ENCODE results near the gene MYT1. TPM values are rescaled to one million over a fixed set of nuclear protein-coding genes. Genes with fewer than 3 reads are reported as not detected.
A peak's percentile ranks its signal among the peaks of the same experiment; 100 is the strongest.

MYT1 gene
- total RNA-seq, 4 donors from 2014 or later: not detected

DNA sequence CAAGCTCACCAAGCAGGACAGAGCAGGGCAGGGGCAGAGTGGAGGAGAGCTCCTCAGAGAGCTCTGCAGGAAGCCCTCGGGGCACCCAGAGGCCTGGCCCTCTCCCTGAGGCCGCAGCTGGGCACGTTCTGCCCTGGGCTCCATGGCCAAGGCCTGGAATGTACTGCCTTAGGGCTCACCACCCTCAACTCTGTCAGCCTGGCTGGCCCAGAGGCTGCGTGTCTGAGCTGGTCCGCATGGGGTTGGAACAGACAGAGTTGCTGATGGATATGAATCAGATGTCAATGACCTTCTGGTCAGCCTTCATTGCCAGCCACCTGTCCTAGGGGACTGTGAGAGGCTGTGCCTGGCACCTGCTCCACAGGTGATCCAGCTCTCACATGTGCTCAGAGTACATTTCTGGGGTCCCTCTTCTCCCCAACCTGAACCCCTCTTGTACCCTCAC, 58.1 kb downstream of the MYT1 start:
- no peak overlapping the region for H3K27ac ChIP-seq
- H3K9me3 ChIP-seq: no peaks in the 10 kb centered on the region
- 60 to 70% methylated on average over 2 to 5 of the region's 5 CpGs for WGBS, 2 donors
- H3K4me1 ChIP-seq: peaks cover 0 to 31% (median 11%) of the 10 kb centered on the region in 4 donors
- peaks cover 0 to 12% of the 10 kb centered on the region in 2 donors for H3K27me3 ChIP-seq
- no peak for DNase-seq (ENCODE audit: low spot score in 2 of 2)
- H3K4me3 ChIP-seq: no peak overlapping the region
- H3K36me3 ChIP-seq: no peaks in the 10 kb centered on the region
- TF ChIP-seq EP300 (IDR thresholded peaks at IDR 0.05) (no peak), POLR2A (IDR thresholded peaks at IDR 0.05) (no peak)
- TF ChIP-seq, protein P1, sequence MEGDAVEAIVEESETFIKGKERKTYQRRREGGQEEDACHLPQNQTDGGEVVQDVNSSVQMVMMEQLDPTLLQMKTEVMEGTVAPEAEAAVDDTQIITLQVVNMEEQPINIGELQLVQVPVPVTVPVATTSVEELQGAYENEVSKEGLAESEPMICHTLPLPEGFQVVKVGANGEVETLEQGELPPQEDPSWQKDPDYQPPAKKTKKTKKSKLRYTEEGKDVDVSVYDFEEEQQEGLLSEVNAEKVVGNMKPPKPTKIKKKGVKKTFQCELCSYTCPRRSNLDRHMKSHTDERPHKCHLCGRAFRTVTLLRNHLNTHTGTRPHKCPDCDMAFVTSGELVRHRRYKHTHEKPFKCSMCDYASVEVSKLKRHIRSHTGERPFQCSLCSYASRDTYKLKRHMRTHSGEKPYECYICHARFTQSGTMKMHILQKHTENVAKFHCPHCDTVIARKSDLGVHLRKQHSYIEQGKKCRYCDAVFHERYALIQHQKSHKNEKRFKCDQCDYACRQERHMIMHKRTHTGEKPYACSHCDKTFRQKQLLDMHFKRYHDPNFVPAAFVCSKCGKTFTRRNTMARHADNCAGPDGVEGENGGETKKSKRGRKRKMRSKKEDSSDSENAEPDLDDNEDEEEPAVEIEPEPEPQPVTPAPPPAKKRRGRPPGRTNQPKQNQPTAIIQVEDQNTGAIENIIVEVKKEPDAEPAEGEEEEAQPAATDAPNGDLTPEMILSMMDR (IDR thresholded peaks at IDR 0.05): no peak

DNA sequence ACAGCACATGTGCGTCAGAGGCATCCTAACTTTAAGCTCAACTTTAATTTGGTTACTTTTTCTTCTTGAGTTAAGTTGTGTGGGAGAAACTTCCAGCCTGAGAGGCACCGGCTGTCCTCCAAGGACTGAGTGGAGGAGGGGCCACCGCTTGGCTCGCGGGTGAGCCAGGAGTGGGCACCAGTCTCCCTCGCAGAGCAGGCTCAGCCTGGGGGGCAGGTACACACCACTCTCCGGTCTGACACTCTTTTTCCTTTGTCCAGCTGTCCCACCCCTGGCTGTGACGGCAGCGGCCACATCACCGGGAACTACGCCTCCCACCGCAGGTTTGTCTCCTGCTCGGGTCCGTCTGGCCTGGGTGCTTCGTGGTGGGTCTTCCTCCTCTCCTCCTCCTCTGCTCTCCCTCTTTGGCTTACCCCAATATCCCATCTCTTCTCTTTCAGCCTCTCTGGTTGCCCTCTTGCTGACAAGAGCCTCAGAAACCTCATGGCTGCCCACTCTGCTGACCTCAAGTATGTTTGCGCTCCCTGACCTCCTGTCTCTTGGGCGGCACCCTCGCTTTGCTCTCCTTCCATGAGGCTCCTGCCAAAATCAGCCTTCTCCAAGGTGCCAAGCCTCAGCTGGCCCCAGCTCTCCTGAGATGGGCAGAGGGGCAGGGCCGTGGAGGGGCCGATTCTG, 58.7 kb downstream of the MYT1 start:
- peaks cover 0 to 17% of the 10 kb centered on the region in 2 donors for H3K27me3 ChIP-seq
- no peak overlapping the region for H3K27ac ChIP-seq
- whole genome bisulfite sequencing, 2 donors: 66 to 67% methylated on average over 20 of the region's 20 CpGs
- no peak overlapping the region for H3K4me3 ChIP-seq
- TF ChIP-seq EP300 (IDR thresholded peaks at IDR 0.05) (no peak), POLR2A (IDR thresholded peaks at IDR 0.05) (no peak)
- TF ChIP-seq, protein P1 (IDR thresholded peaks at IDR 0.05): no peak
- no peaks in the 10 kb centered on the region for H3K36me3 ChIP-seq
- no peaks in the 10 kb centered on the region for H3K9me3 ChIP-seq
- no peak for DNase-seq (ENCODE audit: low spot score in 2 of 2)
- peaks cover 0 to 31% (median 11%) of the 10 kb centered on the region in 4 donors for H3K4me1 ChIP-seq

DNA sequence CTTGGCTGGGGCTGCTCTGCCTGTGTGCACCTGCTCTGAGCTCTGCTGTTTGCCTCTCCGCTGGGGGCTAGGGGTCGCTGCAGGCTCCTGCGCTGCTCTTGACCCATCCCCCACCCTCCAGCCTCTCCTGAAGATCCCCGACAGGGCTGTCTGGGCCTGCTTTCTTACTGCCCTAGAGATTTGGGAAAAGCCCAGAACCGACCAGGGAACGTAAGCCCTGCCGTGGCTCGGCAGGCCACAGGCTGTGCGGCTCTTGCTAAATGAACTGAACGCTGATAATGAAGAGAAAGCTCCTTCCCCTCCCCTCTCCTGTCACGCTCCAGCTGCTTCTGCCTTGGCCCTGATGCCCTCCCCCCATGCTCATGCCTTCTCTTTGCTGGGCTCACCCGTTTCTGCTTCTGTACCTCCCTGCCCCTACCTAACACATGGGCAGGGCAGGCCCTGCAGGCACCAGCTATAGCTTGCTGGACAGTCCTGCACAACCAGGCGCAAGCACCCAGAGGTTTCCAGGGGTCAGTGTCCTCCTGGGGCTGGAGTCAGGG, 59.3 kb downstream of the MYT1 start:
- H3K36me3 ChIP-seq: no peaks in the 10 kb centered on the region
- H3K4me1 ChIP-seq: peaks cover 0 to 31% (median 11%) of the 10 kb centered on the region in 4 donors
- no peaks in the 10 kb centered on the region for H3K9me3 ChIP-seq
- TF ChIP-seq EP300 (IDR thresholded peaks at IDR 0.05) (no peak), POLR2A (IDR thresholded peaks at IDR 0.05) (no peak)
- TF ChIP-seq, protein P1 (IDR thresholded peaks at IDR 0.05): no peak
- H3K27ac ChIP-seq: peak overlapping the region in 2 of 4 donors; percentile 36 to 67
- H3K4me3 ChIP-seq: no peak overlapping the region
- DNase-seq (ENCODE audit: low spot score in 2 of 2): no peak
- WGBS, 2 donors: 21 to 34% methylated on average over 11 to 13 of the region's 13 CpGs
- H3K27me3 ChIP-seq: peaks cover 0 to 15% of the 10 kb centered on the region in 2 donors

DNA sequence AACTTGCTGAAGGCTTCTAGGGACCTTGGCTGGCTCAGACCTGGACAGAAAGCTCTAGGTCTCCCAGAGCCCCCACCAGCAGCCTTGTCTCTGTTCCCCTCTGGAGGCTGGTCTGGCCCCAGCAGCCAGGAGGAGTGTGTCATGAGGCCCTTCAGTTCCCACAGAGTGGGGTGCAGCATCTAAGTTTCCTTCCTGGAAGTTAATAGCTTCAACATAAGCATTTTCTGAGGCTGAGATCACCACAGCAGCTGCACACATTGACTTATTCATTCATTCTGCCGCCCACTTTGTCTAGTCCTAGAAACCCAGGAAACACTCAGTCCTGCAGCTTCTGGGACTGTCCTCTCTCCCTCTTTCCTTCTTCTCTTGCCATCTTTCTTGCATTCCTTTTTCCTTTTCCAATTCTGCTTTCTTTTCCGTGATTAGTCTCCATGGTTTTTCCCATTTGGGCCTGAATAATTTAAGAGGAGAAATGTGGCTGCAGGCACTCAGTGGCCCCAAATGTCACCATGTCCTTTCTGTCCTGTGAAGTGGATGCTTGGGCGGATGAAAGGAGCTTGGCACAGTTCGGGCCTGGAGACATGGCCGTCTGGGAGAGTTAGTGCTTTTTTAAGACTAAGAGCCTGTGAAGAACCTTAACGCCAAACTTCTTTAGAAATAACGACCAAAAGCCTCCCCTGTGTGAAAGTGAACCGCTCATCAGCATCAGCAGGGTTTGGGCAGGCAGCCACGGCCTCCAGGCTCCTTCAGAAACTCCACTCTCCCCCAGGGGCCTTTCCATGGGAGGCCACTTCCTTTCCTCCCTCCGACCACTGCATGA, 60.3 kb downstream of the MYT1 start:
- Histone ChIP-seq H3K4me1 (peaks cover 0 to 31% (median 11%) of the 10 kb centered on the region in 4 donors), H3K36me3 (no peaks in the 10 kb centered on the region), H3K4me3 (no peak overlapping the region), H3K9me3 (no peaks in the 10 kb centered on the region), H3K27me3 (peaks cover 0 to 5% of the 10 kb centered on the region in 2 donors), H3K27ac (peak overlapping the region in 2 of 4 donors; percentile 36 to 67)
- WGBS, 2 donors: 38% methylated on average over 10 of the region's 10 CpGs
- no peak for DNase-seq (ENCODE audit: low spot score in 2 of 2)
- TF ChIP-seq EP300 (IDR thresholded peaks at IDR 0.05) (peak in 1 of 2 donors; percentile 17), POLR2A (IDR thresholded peaks at IDR 0.05) (no peak)
- TF ChIP-seq, protein P1 (IDR thresholded peaks at IDR 0.05): no peak

Measured in tibial nerve (tissue), 4 donors.